ENCODE data around the gene SCAPER.
A peak's percentile ranks its signal among the peaks of the same experiment; 100 is the strongest.
"Not testable (repeated sequence)": the region's sequence is repeated elsewhere in the genome, so short reads cannot be mapped to it uniquely, and the experiment has no call there.

SCAPER gene

GRCh38 chr15:76863123-76863522, 42.0 kb downstream of the SCAPER start:
- H3K4me1 Mint-ChIP-seq (ENCODE audit: low read depth in 2 of 2) = peaks cover 16 to 38% of the 10 kb centered on the region in 2 donors
- no peak overlapping the region for H3K4me3 Mint-ChIP-seq
- DNase-seq = no peak
- no peaks in the 10 kb centered on the region for H3K36me3 Mint-ChIP-seq (ENCODE audit: insufficient read depth)
- no peak overlapping the region for H3K27ac Mint-ChIP-seq
- H3K27me3 Mint-ChIP-seq = no peaks in the 10 kb centered on the region
- ATAC-seq (replicated peaks) = no peak
- no peaks in the 10 kb centered on the region for H3K9me3 Mint-ChIP-seq

DNA sequence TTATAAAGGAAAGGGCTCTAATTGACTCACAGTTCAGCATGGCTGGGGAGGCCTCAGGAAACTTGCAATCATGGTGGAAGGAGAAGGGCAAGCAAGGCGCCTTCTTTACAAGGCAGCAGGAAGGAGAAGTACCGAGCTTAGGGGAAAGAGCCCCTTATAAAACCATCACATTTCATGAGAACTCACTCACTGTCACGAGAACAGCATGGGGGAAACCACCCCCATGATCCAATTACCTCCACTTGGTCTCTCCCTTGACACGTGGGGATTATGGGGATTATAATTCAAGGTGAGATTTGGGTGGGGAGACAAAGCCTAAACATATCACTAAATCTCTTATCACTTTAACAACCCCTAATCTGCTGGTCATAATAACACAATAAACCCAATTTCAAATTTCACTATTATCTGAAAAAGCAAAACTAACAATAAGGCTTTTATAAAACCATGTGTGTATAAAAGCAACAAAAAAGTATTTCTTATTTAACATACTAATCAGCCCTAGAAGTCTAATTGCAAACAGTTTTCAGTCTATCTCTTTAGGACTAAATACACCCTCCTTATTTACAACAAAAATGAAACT, 43.2 kb downstream of the SCAPER start:
- Mint-ChIP-seq H3K27ac (no peak overlapping the region), H3K27me3 (no peaks in the 10 kb centered on the region), H3K4me3 (no peak overlapping the region), H3K4me1 (ENCODE audit: low read depth in 2 of 2) (peaks cover 12 to 33% of the 10 kb centered on the region in 2 donors), H3K9me3 (no peaks in the 10 kb centered on the region), H3K36me3 (ENCODE audit: insufficient read depth) (peaks cover 1% of the 10 kb centered on the region)
- ATAC-seq (replicated peaks) (no peak), DNase-seq (no peak)

DNA sequence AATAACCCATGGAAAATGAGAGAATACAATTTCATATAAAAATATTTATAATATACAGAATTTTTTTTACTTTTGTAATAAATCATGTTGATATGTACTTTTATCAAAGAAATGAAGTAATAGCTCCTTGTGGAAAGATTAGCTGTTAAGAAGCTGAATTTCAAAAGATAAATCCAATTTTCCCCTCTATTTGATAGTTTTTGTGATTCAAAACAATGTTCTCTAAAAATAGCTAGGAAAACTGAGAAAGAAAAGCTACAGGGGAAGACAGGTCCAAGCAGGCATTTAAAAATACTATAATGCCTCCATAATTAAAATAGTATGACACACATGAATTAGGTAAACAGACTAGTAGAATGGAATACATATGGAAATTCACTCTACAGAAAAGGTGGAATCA, 44.9 kb downstream of the SCAPER start:
- H3K27me3 Mint-ChIP-seq = no peaks in the 10 kb centered on the region
- no peaks in the 10 kb centered on the region for H3K9me3 Mint-ChIP-seq
- ATAC-seq (replicated peaks) (no peak), DNase-seq (no peak)
- peaks cover 6% of the 10 kb centered on the region for H3K36me3 Mint-ChIP-seq (ENCODE audit: insufficient read depth)
- H3K27ac Mint-ChIP-seq = peak overlapping the region in 1 of 2 donors; percentile 60
- H3K4me3 Mint-ChIP-seq = no peak overlapping the region
- H3K4me1 Mint-ChIP-seq (ENCODE audit: low read depth in 2 of 2) = peaks cover 8 to 24% of the 10 kb centered on the region in 2 donors

DNA sequence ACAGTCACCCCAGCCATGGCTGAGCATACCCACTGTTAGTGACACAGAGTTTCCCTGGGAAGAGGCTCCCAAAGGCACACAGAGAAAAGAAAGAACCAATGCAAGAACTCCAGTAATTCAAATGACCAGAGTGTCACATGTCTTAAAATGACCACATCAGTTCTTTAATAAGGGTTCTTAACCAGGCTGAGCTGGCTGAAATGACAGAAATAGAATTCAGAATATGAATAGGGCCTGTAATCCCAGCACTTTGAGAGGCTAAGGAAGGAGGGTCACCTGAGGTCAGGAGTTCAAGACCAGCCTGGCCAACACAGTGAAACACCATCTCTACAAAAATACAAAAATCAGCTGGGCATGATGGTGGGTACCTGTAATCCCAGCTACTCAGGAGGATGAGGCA, 54.8 kb downstream of the SCAPER start:
- H3K27me3 Mint-ChIP-seq; DNase-seq; H3K27ac Mint-ChIP-seq; H3K4me3 Mint-ChIP-seq; ATAC-seq (replicated peaks): not testable (repeated sequence)
- peaks cover 26% of the 10 kb centered on the region for H3K36me3 Mint-ChIP-seq (ENCODE audit: insufficient read depth)
- peaks cover 8 to 13% of the 10 kb centered on the region in 2 donors for H3K4me1 Mint-ChIP-seq (ENCODE audit: low read depth in 2 of 2)
- peaks cover 9 to 16% of the 10 kb centered on the region in 2 donors for H3K9me3 Mint-ChIP-seq

DNA sequence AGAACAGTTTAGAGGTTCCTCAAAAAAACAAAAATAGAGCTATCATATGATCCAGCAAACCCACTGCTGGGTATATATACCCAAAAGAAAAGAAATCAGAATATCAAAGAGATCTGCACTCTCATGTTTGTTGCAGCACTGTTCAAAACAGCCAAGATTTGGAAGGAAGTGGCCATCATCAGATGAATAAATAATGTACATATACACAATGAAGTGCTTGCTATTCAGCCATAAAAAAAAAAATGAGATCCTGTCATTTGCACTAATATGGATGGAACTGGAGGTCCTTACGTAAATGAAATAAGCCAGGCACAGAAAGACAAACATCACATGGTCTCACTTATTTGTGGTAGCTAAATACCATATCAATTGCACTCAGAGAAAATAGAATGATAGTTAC, 58.4 kb downstream of the SCAPER start:
- DNase-seq (no peak), ATAC-seq (replicated peaks) (no peak)
- Mint-ChIP-seq H3K9me3 (peaks cover under 1 to 4% of the 10 kb centered on the region in 2 donors), H3K4me1 (ENCODE audit: low read depth in 2 of 2) (peaks cover 13 to 18% of the 10 kb centered on the region in 2 donors), H3K36me3 (ENCODE audit: insufficient read depth) (peaks cover 8% of the 10 kb centered on the region), H3K27ac (no peak overlapping the region), H3K27me3 (no peaks in the 10 kb centered on the region), H3K4me3 (no peak overlapping the region)

DNA sequence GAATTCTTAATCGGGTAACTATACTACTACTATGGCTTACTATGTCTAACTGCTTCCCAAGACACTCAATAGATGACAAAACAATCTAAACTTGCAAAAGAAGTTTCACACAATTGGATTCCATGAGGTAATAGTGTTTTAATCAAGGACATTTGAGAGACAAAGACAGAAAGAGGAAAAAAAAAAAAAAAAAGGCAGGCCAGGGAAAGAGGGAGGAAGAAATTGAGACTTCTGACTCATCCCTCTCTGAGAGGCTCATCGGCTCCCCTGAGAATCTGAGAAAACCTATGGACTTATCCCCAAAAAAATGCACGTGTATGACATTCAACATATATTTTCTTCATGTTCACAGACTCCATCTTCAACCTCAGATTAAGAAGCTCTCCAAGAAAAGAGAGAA, 61.0 kb downstream of the SCAPER start:
- Mint-ChIP-seq H3K4me1 (ENCODE audit: low read depth in 2 of 2) (peaks cover 10 to 13% of the 10 kb centered on the region in 2 donors), H3K4me3 (no peak overlapping the region), H3K27ac (no peak overlapping the region), H3K36me3 (ENCODE audit: insufficient read depth) (peaks cover 6% of the 10 kb centered on the region), H3K27me3 (no peaks in the 10 kb centered on the region), H3K9me3 (no peaks in the 10 kb centered on the region)
- ATAC-seq (replicated peaks) (no peak), DNase-seq (no peak)

DNA sequence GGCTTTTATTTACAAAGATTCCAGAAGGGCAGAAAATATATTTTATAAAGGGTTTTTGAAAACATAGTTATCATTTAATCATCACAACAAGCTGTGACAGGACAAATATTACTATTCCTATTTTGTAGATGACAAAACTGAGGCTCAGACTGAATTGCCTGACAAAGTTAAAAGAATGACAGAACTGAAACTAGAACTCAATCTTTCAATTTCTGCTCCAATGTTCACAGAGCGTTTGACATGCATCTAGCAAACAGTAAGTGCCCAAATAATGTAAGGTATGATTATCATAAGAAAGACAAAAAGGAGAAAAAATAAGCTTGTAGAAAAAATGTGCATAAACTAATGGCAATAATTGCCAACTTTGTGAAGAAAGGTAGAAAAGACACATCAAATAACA, 61.9 kb downstream of the SCAPER start:
- Mint-ChIP-seq H3K9me3 (no peaks in the 10 kb centered on the region), H3K36me3 (ENCODE audit: insufficient read depth) (peaks cover 6% of the 10 kb centered on the region), H3K27me3 (no peaks in the 10 kb centered on the region), H3K4me3 (no peak overlapping the region), H3K27ac (no peak overlapping the region), H3K4me1 (ENCODE audit: low read depth in 2 of 2) (peaks cover 10 to 13% of the 10 kb centered on the region in 2 donors)
- DNase-seq = no peak
- ATAC-seq (replicated peaks) = no peak

DNA sequence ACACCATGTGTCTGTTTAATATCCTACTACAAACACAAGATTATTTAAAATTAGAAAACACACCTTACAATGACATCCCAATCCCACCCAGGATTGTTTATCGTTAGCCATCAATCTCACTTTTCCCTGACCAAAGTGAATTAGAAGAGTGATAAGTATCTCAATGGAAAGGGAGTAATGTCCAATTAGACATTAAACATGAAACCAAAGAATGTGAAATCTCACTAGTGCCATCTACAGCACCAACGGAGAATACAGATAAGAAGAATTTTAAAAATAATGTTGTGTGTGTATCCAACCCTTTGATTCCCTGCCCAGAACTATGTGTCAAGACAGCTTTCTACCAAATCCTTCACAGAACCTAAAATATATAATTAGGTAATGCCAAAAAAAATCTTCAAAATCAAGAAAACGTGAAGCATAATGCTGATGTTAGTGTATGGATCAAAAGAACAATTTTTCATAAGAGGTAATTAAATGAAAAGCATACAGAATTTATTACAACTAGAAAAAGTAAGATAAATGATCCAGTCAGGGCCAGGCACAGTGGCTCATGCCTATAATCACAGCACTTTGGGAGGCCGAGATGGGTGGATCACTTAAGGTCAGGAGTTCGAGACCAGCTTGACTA, 64.2 kb downstream of the SCAPER start:
- H3K9me3 Mint-ChIP-seq = no peaks in the 10 kb centered on the region
- H3K27me3 Mint-ChIP-seq = no peaks in the 10 kb centered on the region
- peaks cover 13 to 16% of the 10 kb centered on the region in 2 donors for H3K4me1 Mint-ChIP-seq (ENCODE audit: low read depth in 2 of 2)
- H3K4me3 Mint-ChIP-seq = no peak overlapping the region
- no peak for ATAC-seq (replicated peaks)
- H3K36me3 Mint-ChIP-seq (ENCODE audit: insufficient read depth) = peaks cover 11% of the 10 kb centered on the region
- no peak for DNase-seq
- no peak overlapping the region for H3K27ac Mint-ChIP-seq

DNA sequence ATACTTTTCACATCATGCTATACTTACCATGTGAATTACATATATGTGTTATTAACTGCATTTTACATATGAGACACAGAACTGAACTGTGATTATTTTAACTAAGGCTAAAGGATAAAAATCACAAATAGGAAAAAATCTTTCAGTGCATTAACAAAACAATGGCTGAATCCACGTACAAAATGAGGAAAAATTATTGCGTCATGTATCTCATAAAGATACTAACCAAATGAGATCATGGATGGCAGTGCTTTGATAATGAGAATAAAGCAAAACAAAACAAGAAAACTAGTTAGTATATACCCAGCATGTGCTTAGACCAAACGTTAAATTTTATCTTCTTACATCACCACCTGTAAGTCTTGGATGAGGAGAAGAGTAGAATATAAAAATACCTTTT, 66.0 kb downstream of the SCAPER start:
- no peak overlapping the region for H3K27ac Mint-ChIP-seq
- ATAC-seq (replicated peaks) (no peak), DNase-seq (no peak)
- no peak overlapping the region for H3K4me3 Mint-ChIP-seq
- H3K4me1 Mint-ChIP-seq (ENCODE audit: low read depth in 2 of 2) = peaks cover 14 to 30% of the 10 kb centered on the region in 2 donors
- H3K9me3 Mint-ChIP-seq = no peaks in the 10 kb centered on the region
- peaks cover 13% of the 10 kb centered on the region for H3K36me3 Mint-ChIP-seq (ENCODE audit: insufficient read depth)
- H3K27me3 Mint-ChIP-seq = no peaks in the 10 kb centered on the region

- peaks cover 12 to 31% of the 10 kb centered on the region in 2 donors for H3K4me1 Mint-ChIP-seq (ENCODE audit: low read depth in 2 of 2)
- peaks cover 13% of the 10 kb centered on the region for H3K36me3 Mint-ChIP-seq (ENCODE audit: insufficient read depth)
- no peak overlapping the region for H3K4me3 Mint-ChIP-seq
- ATAC-seq (replicated peaks) (no peak), DNase-seq (no peak)
- peak overlapping the region in 1 of 2 donors; percentile 11 for H3K27ac Mint-ChIP-seq
- H3K9me3 Mint-ChIP-seq = peaks cover 0 to 1% of the 10 kb centered on the region in 2 donors
- no peaks in the 10 kb centered on the region for H3K27me3 Mint-ChIP-seq
These were observed 67.7 kb downstream of the SCAPER start for GRCh38 chr15:76837474-76837873.

DNA sequence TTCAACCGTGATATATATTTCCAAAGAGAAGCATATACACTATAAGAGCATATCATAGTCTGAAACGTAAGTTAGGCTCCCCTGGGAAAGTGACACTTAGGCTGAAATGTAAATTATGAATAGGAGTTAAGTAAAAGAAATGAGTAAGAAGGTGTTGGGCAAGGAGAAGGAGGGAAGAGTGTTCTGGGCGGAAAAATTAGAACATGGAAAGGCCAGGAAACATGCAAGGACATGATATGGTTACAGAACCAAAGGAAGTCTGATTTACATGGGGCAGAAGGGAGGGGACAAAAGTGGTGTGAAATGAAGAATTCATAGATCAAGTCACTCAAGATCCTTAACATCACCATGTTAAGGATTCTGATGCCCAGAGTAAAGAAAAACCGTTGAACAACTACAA, 75.2 kb downstream of the SCAPER start:
- no peaks in the 10 kb centered on the region for H3K36me3 Mint-ChIP-seq (ENCODE audit: insufficient read depth)
- H3K4me1 Mint-ChIP-seq (ENCODE audit: low read depth in 2 of 2) = peaks cover 0 to 21% of the 10 kb centered on the region in 2 donors
- H3K27ac Mint-ChIP-seq = no peak overlapping the region
- DNase-seq (no peak), ATAC-seq (replicated peaks) (no peak)
- peaks cover 0 to 1% of the 10 kb centered on the region in 2 donors for H3K9me3 Mint-ChIP-seq
- H3K4me3 Mint-ChIP-seq = no peak overlapping the region
- H3K27me3 Mint-ChIP-seq = no peaks in the 10 kb centered on the region

DNA sequence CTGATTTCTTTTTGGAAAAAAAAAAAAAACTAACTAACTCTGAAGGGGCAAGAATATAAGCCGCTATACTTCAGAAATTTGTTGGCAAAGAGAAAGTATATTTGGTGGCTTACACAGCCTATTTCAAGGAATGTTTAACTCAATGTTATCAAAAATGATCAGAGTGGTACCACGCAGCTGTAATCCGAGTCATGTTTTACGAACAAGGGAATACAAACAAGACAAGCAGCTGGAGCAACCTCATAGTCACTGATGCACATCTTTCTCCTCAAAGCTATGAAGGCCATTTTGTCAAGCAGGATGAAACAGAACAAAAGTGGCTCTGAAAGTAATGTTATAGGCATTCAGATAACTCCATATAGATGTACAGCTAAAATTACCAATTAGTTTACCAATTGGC, 81.2 kb downstream of the SCAPER start:
- Mint-ChIP-seq H3K4me3 (no peak overlapping the region), H3K36me3 (ENCODE audit: insufficient read depth) (peaks cover 3% of the 10 kb centered on the region), H3K9me3 (no peaks in the 10 kb centered on the region), H3K27ac (no peak overlapping the region), H3K4me1 (ENCODE audit: low read depth in 2 of 2) (peaks cover 9 to 15% of the 10 kb centered on the region in 2 donors), H3K27me3 (no peaks in the 10 kb centered on the region)
- no peak for DNase-seq
- no peak for ATAC-seq (replicated peaks)

- Mint-ChIP-seq H3K9me3 (peaks cover 0 to 3% of the 10 kb centered on the region in 2 donors), H3K4me1 (ENCODE audit: low read depth in 2 of 2) (peaks cover 14 to 15% of the 10 kb centered on the region in 2 donors), H3K4me3 (no peak overlapping the region), H3K27ac (no peak overlapping the region), H3K36me3 (ENCODE audit: insufficient read depth) (peaks cover 3% of the 10 kb centered on the region), H3K27me3 (no peaks in the 10 kb centered on the region)
- DNase-seq (no peak), ATAC-seq (replicated peaks) (no peak)
These were observed 81.8 kb downstream of the SCAPER start for GRCh38 chr15:76823303-76823702.

GRCh38 chr15:76818926-76819325, 86.2 kb downstream of the SCAPER start:
- DNase-seq; H3K27ac Mint-ChIP-seq; ATAC-seq (replicated peaks); H3K36me3 Mint-ChIP-seq (ENCODE audit: insufficient read depth); H3K9me3 Mint-ChIP-seq; H3K27me3 Mint-ChIP-seq: not testable (repeated sequence)
- H3K4me1 Mint-ChIP-seq (ENCODE audit: low read depth in 2 of 2) = peaks cover 27 to 30% of the 10 kb centered on the region in 2 donors
- peak overlapping the region in 1 of 2 donors; percentile 59 for H3K4me3 Mint-ChIP-seq
